ENCODE data around the gene HSPB1. TPM values are rescaled to one million over a fixed set of nuclear protein-coding genes. Genes with fewer than 3 reads are reported as not detected.

Gene HSPB1
- total and polyA plus RNA-seq, 2 of the 13 experiments (the other 11 are each of a cell fraction or from before 2014, with no cell fraction given) = 21.0 to 38.6 TPM

DNA sequence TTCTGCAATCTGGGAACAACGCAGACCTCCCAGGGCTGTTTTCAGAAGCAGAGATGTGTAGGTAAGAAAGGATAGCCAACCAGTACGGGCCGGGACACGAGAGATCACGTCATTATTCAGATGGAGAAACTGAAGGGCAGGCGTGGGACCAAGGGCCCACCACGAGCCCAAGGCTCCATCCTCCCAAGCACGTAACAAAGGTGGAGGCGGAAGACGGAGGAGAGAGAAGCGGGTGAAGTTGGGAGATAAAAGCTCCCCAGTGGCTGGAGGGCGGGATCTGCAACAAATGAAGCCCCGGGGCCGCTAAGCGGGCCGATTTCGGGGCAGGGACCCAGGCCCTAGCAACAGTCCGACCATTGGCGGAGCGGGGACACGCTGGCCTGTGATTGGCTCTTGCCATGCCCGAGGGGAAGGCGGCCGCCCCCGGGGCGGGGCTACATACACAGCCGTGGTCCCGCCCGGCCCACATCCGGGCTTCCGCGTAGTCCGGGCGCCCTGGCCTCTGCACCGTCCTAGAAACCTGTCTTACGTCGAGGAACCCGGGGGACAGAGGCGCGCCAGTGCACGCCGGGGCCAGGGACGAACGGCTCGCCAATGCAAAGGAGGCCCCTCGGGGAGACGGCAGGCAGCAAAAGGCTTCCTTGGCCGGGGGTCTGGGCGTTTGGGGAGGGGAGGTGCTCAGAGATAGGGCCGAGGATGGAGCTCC, 15.5 kb downstream of the HSPB1 start (continued):
- peak; percentile 35; the same call in 1 of the 2 replicates for TF ChIP-seq HES4 (CRISPR knock-in tag; IDR thresholded peaks at IDR 0.05; ENCODE audit: borderline replicate concordance)
- no peak for TF ChIP-seq ZNF672 (CRISPR knock-in tag; IDR thresholded peaks at IDR 0.05)
- peak; percentile 71; the same call in 1 of the 2 replicates for TF ChIP-seq MEIS1 (CRISPR knock-in tag; IDR thresholded peaks at IDR 0.05; ENCODE audit: borderline replicate concordance)
- 0 out of 2 replicates have a peak, but pooled peaks have one; percentile 36 for TF ChIP-seq PAWR (CRISPR knock-in tag; IDR thresholded peaks at IDR 0.05; ENCODE audit: borderline replicate concordance)
- TF ChIP-seq PHF21A (CRISPR knock-in tag; IDR thresholded peaks at IDR 0.05) = peak; percentile 66
- no peak for TF ChIP-seq NONO (IDR thresholded peaks at IDR 0.05)
- TF ChIP-seq NONO (CRISPR knock-in tag; conservative IDR thresholded peaks at IDR 0.05) = peak; percentile 62; the same call in 1 of the 2 replicates
- peak; percentile 5 for TF ChIP-seq TEAD3 (CRISPR knock-in tag; optimal IDR thresholded peaks at IDR 0.05; ENCODE audit: borderline replicate concordance)
- TF ChIP-seq NFKBIZ (CRISPR knock-in tag; IDR thresholded peaks at IDR 0.05) = no peak
- TF ChIP-seq, protein P1, sequence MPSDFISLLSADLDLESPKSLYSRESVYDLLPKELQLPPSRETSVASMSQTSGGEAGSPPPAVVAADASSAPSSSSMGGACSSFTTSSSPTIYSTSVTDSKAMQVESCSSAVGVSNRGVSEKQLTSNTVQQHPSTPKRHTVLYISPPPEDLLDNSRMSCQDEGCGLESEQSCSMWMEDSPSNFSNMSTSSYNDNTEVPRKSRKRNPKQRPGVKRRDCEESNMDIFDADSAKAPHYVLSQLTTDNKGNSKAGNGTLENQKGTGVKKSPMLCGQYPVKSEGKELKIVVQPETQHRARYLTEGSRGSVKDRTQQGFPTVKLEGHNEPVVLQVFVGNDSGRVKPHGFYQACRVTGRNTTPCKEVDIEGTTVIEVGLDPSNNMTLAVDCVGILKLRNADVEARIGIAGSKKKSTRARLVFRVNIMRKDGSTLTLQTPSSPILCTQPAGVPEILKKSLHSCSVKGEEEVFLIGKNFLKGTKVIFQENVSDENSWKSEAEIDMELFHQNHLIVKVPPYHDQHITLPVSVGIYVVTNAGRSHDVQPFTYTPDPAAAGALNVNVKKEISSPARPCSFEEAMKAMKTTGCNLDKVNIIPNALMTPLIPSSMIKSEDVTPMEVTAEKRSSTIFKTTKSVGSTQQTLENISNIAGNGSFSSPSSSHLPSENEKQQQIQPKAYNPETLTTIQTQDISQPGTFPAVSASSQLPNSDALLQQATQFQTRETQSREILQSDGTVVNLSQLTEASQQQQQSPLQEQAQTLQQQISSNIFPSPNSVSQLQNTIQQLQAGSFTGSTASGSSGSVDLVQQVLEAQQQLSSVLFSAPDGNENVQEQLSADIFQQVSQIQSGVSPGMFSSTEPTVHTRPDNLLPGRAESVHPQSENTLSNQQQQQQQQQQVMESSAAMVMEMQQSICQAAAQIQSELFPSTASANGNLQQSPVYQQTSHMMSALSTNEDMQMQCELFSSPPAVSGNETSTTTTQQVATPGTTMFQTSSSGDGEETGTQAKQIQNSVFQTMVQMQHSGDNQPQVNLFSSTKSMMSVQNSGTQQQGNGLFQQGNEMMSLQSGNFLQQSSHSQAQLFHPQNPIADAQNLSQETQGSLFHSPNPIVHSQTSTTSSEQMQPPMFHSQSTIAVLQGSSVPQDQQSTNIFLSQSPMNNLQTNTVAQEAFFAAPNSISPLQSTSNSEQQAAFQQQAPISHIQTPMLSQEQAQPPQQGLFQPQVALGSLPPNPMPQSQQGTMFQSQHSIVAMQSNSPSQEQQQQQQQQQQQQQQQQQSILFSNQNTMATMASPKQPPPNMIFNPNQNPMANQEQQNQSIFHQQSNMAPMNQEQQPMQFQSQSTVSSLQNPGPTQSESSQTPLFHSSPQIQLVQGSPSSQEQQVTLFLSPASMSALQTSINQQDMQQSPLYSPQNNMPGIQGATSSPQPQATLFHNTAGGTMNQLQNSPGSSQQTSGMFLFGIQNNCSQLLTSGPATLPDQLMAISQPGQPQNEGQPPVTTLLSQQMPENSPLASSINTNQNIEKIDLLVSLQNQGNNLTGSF (CRISPR knock-in tag; IDR thresholded peaks at IDR 0.05) = no peak
- no peak for TF ChIP-seq HOXD1 (CRISPR knock-in tag; IDR thresholded peaks at IDR 0.05)
- no peak for TF ChIP-seq ZNF510 (CRISPR knock-in tag; IDR thresholded peaks at IDR 0.05; ENCODE audit: low read depth)
- no peak for TF ChIP-seq HDAC6 (IDR thresholded peaks at IDR 0.05; ENCODE audit: low read depth, low read length)
- TF ChIP-seq ZNF776 (CRISPR knock-in tag; IDR thresholded peaks at IDR 0.05) = peak; percentile 56; the same call in 1 of the 2 replicates
- 0 out of 2 replicates have a peak, but pooled peaks have one; percentile 20 for TF ChIP-seq ZBTB3 (CRISPR knock-in tag; IDR thresholded peaks at IDR 0.05; ENCODE audit: borderline replicate concordance, low read depth)
- no peak for TF ChIP-seq TBP (CRISPR knock-in tag; IDR thresholded peaks at IDR 0.05)
- no peak for TF ChIP-seq KLF12 (CRISPR knock-in tag; IDR thresholded peaks at IDR 0.05; ENCODE audit: borderline replicate concordance)
- TF ChIP-seq ZSCAN21 (CRISPR knock-in tag; IDR thresholded peaks at IDR 0.05; ENCODE audit: borderline replicate concordance) = no peak
- TF ChIP-seq, protein P2, sequence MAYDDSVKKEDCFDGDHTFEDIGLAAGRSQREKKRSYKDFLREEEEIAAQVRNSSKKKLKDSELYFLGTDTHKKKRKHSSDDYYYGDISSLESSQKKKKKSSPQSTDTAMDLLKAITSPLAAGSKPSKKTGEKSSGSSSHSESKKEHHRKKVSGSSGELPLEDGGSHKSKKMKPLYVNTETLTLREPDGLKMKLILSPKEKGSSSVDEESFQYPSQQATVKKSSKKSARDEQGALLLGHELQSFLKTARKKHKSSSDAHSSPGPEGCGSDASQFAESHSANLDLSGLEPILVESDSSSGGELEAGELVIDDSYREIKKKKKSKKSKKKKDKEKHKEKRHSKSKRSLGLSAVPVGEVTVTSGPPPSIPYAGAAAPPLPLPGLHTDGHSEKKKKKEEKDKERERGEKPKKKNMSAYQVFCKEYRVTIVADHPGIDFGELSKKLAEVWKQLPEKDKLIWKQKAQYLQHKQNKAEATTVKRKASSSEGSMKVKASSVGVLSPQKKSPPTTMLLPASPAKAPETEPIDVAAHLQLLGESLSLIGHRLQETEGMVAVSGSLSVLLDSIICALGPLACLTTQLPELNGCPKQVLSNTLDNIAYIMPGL (CRISPR knock-in tag; IDR thresholded peaks at IDR 0.05; ENCODE audit: borderline replicate concordance in 1 of 2, low read depth in 1 of 2) = peak; percentile 52 to 78
- TF ChIP-seq, protein P3, sequence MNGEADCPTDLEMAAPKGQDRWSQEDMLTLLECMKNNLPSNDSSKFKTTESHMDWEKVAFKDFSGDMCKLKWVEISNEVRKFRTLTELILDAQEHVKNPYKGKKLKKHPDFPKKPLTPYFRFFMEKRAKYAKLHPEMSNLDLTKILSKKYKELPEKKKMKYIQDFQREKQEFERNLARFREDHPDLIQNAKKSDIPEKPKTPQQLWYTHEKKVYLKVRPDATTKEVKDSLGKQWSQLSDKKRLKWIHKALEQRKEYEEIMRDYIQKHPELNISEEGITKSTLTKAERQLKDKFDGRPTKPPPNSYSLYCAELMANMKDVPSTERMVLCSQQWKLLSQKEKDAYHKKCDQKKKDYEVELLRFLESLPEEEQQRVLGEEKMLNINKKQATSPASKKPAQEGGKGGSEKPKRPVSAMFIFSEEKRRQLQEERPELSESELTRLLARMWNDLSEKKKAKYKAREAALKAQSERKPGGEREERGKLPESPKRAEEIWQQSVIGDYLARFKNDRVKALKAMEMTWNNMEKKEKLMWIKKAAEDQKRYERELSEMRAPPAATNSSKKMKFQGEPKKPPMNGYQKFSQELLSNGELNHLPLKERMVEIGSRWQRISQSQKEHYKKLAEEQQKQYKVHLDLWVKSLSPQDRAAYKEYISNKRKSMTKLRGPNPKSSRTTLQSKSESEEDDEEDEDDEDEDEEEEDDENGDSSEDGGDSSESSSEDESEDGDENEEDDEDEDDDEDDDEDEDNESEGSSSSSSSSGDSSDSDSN (CRISPR knock-in tag; IDR thresholded peaks at IDR 0.05) = peak; percentile 73

All from HepG2 (cell line).